ENCODE results near the gene LAMB1. TPM values are rescaled to one million over a fixed set of nuclear protein-coding genes. Genes with fewer than 3 reads are reported as not detected.
A peak's percentile ranks its signal among the peaks of the same experiment; 100 is the strongest.

The LAMB1 gene
- total RNA-seq, 4 donors from 2014 or later, result 22.5 to 101 (median 32.5) TPM

- Histone ChIP-seq H3K36me3 (peaks cover 0 to 78% (median 0%) of the 10 kb centered on the region in 3 donors), H3K27ac (peak overlapping the region in 1 of 4 donors; percentile 70)
- intact Hi-C loops (cut with DNase I), result no loop called here
Measured at GRCh38 chr7:107980671-107981190, 22.2 kb downstream of the LAMB1 start.

GRCh38 chr7:107980171-107980570, 22.8 kb downstream of the LAMB1 start:
- Histone ChIP-seq H3K4me1 (peaks cover 0 to 49% (median 5%) of the 10 kb centered on the region in 3 donors), H3K27ac (peak overlapping the region in 1 of 4 donors; percentile 70), H3K4me3 (no peak overlapping the region), H3K36me3 (peaks cover 0 to 78% (median 3%) of the 10 kb centered on the region in 3 donors), H3K27me3 (no peaks in the 10 kb centered on the region), H3K9me3 (no peaks in the 10 kb centered on the region)
- intact Hi-C loops (cut with DNase I), result no loop called here
- 50 to 64% methylated on average over 3 of the region's 3 CpGs for WGBS, 2 donors
- no peak for DNase-seq
- no peak for TF ChIP-seq POLR2A (IDR thresholded peaks at IDR 0.05)
- TF ChIP-seq CTCF (IDR thresholded peaks at IDR 0.05), result no peak

More at GRCh38 chr7:107980671-107981190, 22.2 kb downstream of the LAMB1 start:
- H3K4me1 ChIP-seq, result peaks cover 0 to 49% (median 5%) of the 10 kb centered on the region in 3 donors
- H3K27me3 ChIP-seq, result no peaks in the 10 kb centered on the region
- no peak for TF ChIP-seq POLR2A (IDR thresholded peaks at IDR 0.05)
- TF ChIP-seq CTCF (IDR thresholded peaks at IDR 0.05), result no peak
- H3K4me3 ChIP-seq, result no peak overlapping the region
- 77 to 83% methylated on average over 7 to 8 of the region's 8 CpGs for WGBS, 2 donors
- H3K9me3 ChIP-seq, result no peaks in the 10 kb centered on the region
- DNase-seq, result no peak

- Histone ChIP-seq H3K4me1 (peaks cover 0 to 51% (median 5%) of the 10 kb centered on the region in 3 donors), H3K4me3 (no peak overlapping the region), H3K36me3 (peaks cover 0 to 80% (median 3%) of the 10 kb centered on the region in 3 donors), H3K9me3 (no peaks in the 10 kb centered on the region), H3K27ac (peak overlapping the region in 2 of 4 donors; percentile 3 to 70), H3K27me3 (no peaks in the 10 kb centered on the region)
- no peak for DNase-seq
- intact Hi-C loops (cut with DNase I), result no loop called here
- TF ChIP-seq POLR2A (IDR thresholded peaks at IDR 0.05) (no peak), CTCF (IDR thresholded peaks at IDR 0.05) (no peak)
- 80 to 90% methylated on average over 5 of the region's 5 CpGs for WGBS, 2 donors
Measured at GRCh38 chr7:107978815-107979408, 24.0 kb downstream of the LAMB1 start.

- DNase-seq, result no peak
- intact Hi-C loops (cut with DNase I), result no loop called here
- no peaks in the 10 kb centered on the region for H3K9me3 ChIP-seq
- no peak overlapping the region for H3K4me3 ChIP-seq
- 91 to 100% methylated on average over 3 of the region's 4 CpGs for WGBS, 2 donors
- H3K4me1 ChIP-seq, result peaks cover 4 to 51% (median 18%) of the 10 kb centered on the region in 3 donors
- H3K27ac ChIP-seq, result no peak overlapping the region
- TF ChIP-seq POLR2A (IDR thresholded peaks at IDR 0.05) (no peak), CTCF (IDR thresholded peaks at IDR 0.05) (no peak)
- H3K27me3 ChIP-seq, result no peaks in the 10 kb centered on the region
- peaks cover 0 to 72% (median 3%) of the 10 kb centered on the region in 3 donors for H3K36me3 ChIP-seq
Measured at GRCh38 chr7:107977048-107977447, 25.9 kb downstream of the LAMB1 start.

GRCh38 chr7:107976620-107977019, 26.3 kb downstream of the LAMB1 start:
- 0 to 100% methylated on average over 1 of the region's 1 CpG for WGBS, 2 donors
- peaks cover 8 to 51% (median 22%) of the 10 kb centered on the region in 3 donors for H3K4me1 ChIP-seq
- TF ChIP-seq CTCF (IDR thresholded peaks at IDR 0.05) (no peak), POLR2A (IDR thresholded peaks at IDR 0.05) (no peak)
- peaks cover 0 to 72% (median 3%) of the 10 kb centered on the region in 3 donors for H3K36me3 ChIP-seq
- H3K27me3 ChIP-seq, result no peaks in the 10 kb centered on the region
- no peak overlapping the region for H3K4me3 ChIP-seq
- no peaks in the 10 kb centered on the region for H3K9me3 ChIP-seq
- DNase-seq, result no peak
- no peak overlapping the region for H3K27ac ChIP-seq
- intact Hi-C loops (cut with DNase I), result no loop called here

Measured in esophagus squamous epithelium (tissue), 5 donors.